ENCODE measurements around the gene OR1F1.

GRCh38 chr16:3193221-3194212, 5.5 kb downstream of the OR1F1 start:
- no peak for TF ChIP-seq EZH2 (IDR thresholded peaks at IDR 0.05)
- no peak for TF ChIP-seq CTCF (IDR thresholded peaks at IDR 0.05)
